Heart left ventricle (tissue), 16 donors: ENCODE data around the gene ST7. TPM values are rescaled to one million over a fixed set of nuclear protein-coding genes. Genes with fewer than 3 reads are reported as not detected.

ENCODE experiments used
- ATAC-seq, 4 donors: fragments of 200-7000 bp; cut with Tn5 transposase; one replicate each; pipeline ENCODE4 v1.9.1; 2020 to 2022; ENCODE audit warnings: moderate library complexity in 4 of 4, mild to moderate bottlenecking in 3 of 4, moderate number of reproducible peaks in 1 of 4
- DNase-seq, 5 donors: peaks; one replicate each; pipeline ENCODE4 v3.0.0-alpha.2; 2020
- H3K27ac ChIP-seq, 12 donors: fragments of 200-600 bp; sonication (generic) in 4 of 12; one replicate each; pipeline versions ENCODE4 v1.5.0 to v1.8.0; 2016 to 2022; ENCODE audit warnings: mild to moderate bottlenecking in 2 of 12
- H3K27me3 ChIP-seq, 9 donors: fragments of 200-600 bp; sonication (generic) in 2 of 9; one replicate each; pipeline versions ENCODE4 v1.5.1 to v1.8.0; 2016 to 2022; ENCODE audit warnings: mild to moderate bottlenecking in 3 of 9
- H3K36me3 ChIP-seq, 9 donors: fragments of 200-600 bp; sonication (generic) in 2 of 9; one replicate each; pipeline versions ENCODE4 v1.5.0 to v1.8.0; 2018 to 2022; ENCODE audit warnings: mild to moderate bottlenecking in 2 of 9
- H3K4me1 ChIP-seq, 12 donors: fragments of 200-600 bp; sonication (generic) in 4 of 12; one replicate each; pipeline versions ENCODE4 v1.5.0 to v1.8.0; 2016 to 2022; ENCODE audit warnings: mild to moderate bottlenecking in 3 of 12
- H3K4me3 ChIP-seq, 12 donors: fragments of 200-600 bp; sonication (generic) in 4 of 12; one replicate each; pipeline versions ENCODE4 v1.5.0 to v1.8.0; 2017 to 2022; ENCODE audit warnings: mild to moderate bottlenecking in 9 of 12, moderate library complexity in 4 of 12
- H3K9me3 ChIP-seq, 12 donors: fragments of 200-600 bp; sonication (generic) in 4 of 12; one replicate each; pipeline versions ENCODE4 v1.5.0 to v1.8.0; 2016 to 2022; ENCODE audit warnings: mild to moderate bottlenecking in 1 of 12
- POLR2A ChIP-seq, 2 donors: fragments of 450-650 bp; IDR thresholded peaks; one replicate each; pipeline ENCODE4 v1.6.1; 2017; ENCODE audit warnings: antibody characterized with exemption in 2 of 2, mild to moderate bottlenecking in 2 of 2, moderate library complexity in 2 of 2
- WGBS, 4 donors: extraction: QIAGEN DNeasy Blood & Tissue Kit in 2 of 4; methylation state at CpG; one replicate each; pipeline versions ENCODE4 v1.1.5 to v1.1.7; 2013 to 2018; 5-methylcytosine and 5-hydroxymethylcytosine counted together
- intact Hi-C, 10 donors: fragments of 100-400 bp; cut with DNase I; formaldehyde crosslinking; loops; one replicate each; pipeline versions ENCODE4 v1.11.1 to v1.14.2; 2022
- polyA plus RNA-seq, 2 donors: library from polyadenylated mRNA; stranded (reverse); fragments of 200-250 nt; gene quantifications; one replicate each; pipeline ENCODE4 v1.2.3, GENCODE V29; 2013
- total RNA-seq, 9 donors: library from RNA; depleted of rRNA in 2 of 9; stranded (reverse); fragments of >200 nt in 2 of 9; fragmentation: NEBNext Ultra II Directional in 3 of 9; extraction: Animal tissue kit (Norgen Biotek cat#: 25700) in 3 of 9; gene quantifications; one replicate each; pipeline versions ENCODE4 v1.1.0 to v1.2.4, GENCODE V29; 2016 to 2023
- TF ChIP-seq, protein P1 (sequence below), 12 donors: fragments of 200-600 bp; sonication (generic) in 4 of 12; IDR thresholded peaks; one replicate each; pipeline versions ENCODE4 v1.5.0 to v1.8.0; 2018 to 2022; ENCODE audit warnings: antibody characterized with exemption in 12 of 12, mild to moderate bottlenecking in 5 of 12
- donor health status: ischemic (EF 13 %, LVEDD 7.1; RV severe dilation, severe dysfunction).
- donor health status: healthy with polysubstance abuse.
- donor health status: DM: no; HTN: yes; CAD: no.
- donor health status: DM: no; HTN: no; CAD: no.
- donor health status: ischemic (EF 25% LVEDD 6.9; RV normal size, moderate dysfunction).
- donor health status: ischemic (EF 25% LVEDD 5.7; RV mildly dilated, moderate dysfunction).
- donor health status: healthy.
- donor health status: DM: yes; HTN: yes; CAD: no.
- donor health status: ischemic (EF 35%, LVEDD 5.7; RV mildly dilated, moderate dysfunction).
- donor health status: nonischemic (EF 11% LVEDD 7.7; RV severe dilation, severe dysfunction).
- donor health status: DM: yes; HTN: yes; CAD: no.
- donor health status: PGD.
- donor health status: ischemic (EF 29% LVEDD 5.4; RV normal size, mild dysfunction).
- donor health status: nonischemic (EF 23%, LVEDD 6.1; RV moderate dilation, normal function).

The ST7 gene
- total and polyA plus RNA-seq, 11 donors, result 16.0 to 41.3 (median 25.5) TPM

DNA sequence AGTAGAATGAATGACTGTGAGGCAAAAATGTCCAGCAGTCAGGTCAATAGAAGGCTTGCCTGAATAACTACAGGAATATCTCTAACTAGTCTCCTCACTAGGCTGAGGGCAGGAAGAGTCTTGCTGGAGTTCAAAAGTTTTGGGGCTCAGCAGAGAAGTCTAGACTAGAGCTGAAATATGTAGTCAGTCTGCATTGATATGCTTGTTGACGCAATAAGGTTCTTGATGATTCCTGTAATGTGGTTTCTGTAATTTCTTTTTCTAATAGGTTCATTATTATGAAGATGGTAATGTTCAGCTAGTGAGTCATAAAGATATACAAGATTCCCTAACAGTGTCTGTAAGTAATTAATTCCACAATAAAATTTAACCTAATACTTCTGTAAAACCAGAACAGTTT, 41.5 kb upstream of the ST7 start:
- ATAC-seq, result no peak
- intact Hi-C loops, result no loop called here

DNA sequence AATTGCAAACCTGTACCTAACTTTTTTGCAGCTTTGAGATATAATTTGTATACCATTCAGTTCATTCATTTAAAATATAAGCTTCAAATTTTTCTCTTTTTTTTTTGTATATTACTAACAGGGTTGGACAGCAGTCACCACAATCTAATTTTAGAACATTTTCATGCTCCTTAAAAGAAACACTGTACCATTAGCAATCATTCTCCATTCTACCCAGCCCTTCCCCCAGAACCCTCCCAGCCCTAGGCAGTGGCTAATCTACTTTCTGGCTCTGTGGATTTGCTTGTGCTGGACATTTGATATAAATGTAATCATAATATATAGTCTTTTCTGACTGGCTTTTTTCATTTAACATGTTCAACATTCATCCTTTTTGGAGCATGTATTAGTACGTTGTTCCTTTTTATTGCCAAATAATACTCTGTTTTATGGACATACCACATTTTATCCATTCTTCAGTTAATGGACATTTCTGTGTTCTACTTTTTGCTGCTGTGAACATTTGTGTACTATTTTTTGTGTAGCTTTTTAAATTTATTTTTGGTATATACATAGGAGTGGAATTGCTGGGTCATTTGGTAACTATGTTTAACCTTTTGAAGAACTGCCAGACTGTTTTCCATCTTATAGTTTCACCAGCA, 40.9 kb upstream of the ST7 start:
- DNase-seq, result no peak
- H3K4me3 ChIP-seq, result no peak overlapping the region
- intact Hi-C loops, result no loop called here
- no peaks in the 10 kb centered on the region for H3K27me3 ChIP-seq
- ATAC-seq, result no peak
- 95 to 99% (median 98%) methylated on average over 1 of the region's 1 CpG for WGBS, 4 donors
- H3K36me3 ChIP-seq, result peaks cover 0 to 95% (median 84%) of the 10 kb centered on the region in 9 donors
- H3K9me3 ChIP-seq, result peaks cover 0 to 7% (median 0%) of the 10 kb centered on the region in 12 donors
- no peak overlapping the region for H3K27ac ChIP-seq
- TF ChIP-seq, protein P1, sequence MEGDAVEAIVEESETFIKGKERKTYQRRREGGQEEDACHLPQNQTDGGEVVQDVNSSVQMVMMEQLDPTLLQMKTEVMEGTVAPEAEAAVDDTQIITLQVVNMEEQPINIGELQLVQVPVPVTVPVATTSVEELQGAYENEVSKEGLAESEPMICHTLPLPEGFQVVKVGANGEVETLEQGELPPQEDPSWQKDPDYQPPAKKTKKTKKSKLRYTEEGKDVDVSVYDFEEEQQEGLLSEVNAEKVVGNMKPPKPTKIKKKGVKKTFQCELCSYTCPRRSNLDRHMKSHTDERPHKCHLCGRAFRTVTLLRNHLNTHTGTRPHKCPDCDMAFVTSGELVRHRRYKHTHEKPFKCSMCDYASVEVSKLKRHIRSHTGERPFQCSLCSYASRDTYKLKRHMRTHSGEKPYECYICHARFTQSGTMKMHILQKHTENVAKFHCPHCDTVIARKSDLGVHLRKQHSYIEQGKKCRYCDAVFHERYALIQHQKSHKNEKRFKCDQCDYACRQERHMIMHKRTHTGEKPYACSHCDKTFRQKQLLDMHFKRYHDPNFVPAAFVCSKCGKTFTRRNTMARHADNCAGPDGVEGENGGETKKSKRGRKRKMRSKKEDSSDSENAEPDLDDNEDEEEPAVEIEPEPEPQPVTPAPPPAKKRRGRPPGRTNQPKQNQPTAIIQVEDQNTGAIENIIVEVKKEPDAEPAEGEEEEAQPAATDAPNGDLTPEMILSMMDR (IDR thresholded peaks at IDR 0.05), result no peak
- TF ChIP-seq POLR2A (IDR thresholded peaks at IDR 0.05), result no peak
- peaks cover 0 to 7% (median 0%) of the 10 kb centered on the region in 12 donors for H3K4me1 ChIP-seq

More for the DNA sequence above, 41.5 kb upstream of the ST7 start:
- no peak for TF ChIP-seq POLR2A (IDR thresholded peaks at IDR 0.05)
- TF ChIP-seq, protein P1 (IDR thresholded peaks at IDR 0.05), result no peak
- DNase-seq, result no peak
- WGBS, 4 donors, result 93 to 100% (median 97%) methylated on average over 1 of the region's 1 CpG
- Histone ChIP-seq H3K4me3 (no peak overlapping the region), H3K36me3 (peaks cover 0 to 94% (median 84%) of the 10 kb centered on the region in 9 donors), H3K27ac (peak overlapping the region in 1 of 12 donors; percentile 29), H3K27me3 (no peaks in the 10 kb centered on the region), H3K4me1 (peaks cover 0 to 8% (median 0%) of the 10 kb centered on the region in 12 donors), H3K9me3 (peaks cover 0 to 7% (median 0%) of the 10 kb centered on the region in 12 donors)

DNA sequence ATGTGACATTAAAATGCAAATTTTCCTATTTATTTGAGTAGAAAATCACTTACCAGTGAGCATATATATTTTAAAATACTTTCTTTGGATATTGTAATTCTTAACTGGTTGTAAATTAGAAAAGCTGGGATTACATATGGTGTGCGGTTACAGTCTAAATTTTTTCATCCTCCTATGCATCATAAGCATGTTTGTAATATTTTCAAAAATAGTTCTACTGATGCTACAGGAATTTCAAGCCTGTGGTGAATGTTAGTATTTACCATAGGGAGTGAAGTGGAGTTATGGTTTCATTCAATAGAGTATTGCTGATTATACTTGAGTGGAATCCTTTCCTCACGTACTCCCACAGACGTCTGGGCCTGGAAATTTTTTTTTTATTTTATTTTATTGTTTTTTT, 34.6 kb upstream of the ST7 start:
- Histone ChIP-seq H3K27ac (no peak overlapping the region), H3K4me3 (no peak overlapping the region), H3K4me1 (no peaks in the 10 kb centered on the region), H3K27me3 (no peaks in the 10 kb centered on the region), H3K9me3 (no peaks in the 10 kb centered on the region), H3K36me3 (peaks cover 0 to 79% (median 57%) of the 10 kb centered on the region in 9 donors)
- no peak for ATAC-seq
- TF ChIP-seq, protein P1 (IDR thresholded peaks at IDR 0.05), result no peak
- no peak for TF ChIP-seq POLR2A (IDR thresholded peaks at IDR 0.05)
- WGBS, 4 donors, result 79 to 90% (median 86%) methylated on average over 3 of the region's 3 CpGs
- intact Hi-C loops, result no loop called here
- no peak for DNase-seq

DNA sequence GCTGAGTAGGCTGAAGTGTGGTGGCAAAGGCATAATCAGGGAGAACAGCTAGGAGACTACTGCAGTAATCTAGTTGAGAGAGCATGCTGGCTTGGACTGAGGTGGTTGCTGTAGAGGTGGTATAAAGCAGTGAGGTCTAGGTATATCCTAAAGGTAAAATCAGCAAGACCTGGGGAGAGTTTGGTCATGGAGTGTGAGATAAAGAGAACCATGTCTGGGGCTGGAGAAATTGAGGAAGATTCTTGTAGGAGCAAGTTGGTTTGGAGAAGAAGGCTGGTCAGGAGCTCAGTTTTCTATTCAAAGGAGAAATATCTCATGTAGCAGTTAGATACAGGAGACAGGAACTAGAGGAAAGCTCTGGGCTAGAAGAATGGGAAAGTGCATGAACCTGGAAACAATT, 32.9 kb upstream of the ST7 start:
- H3K4me1 ChIP-seq, result no peaks in the 10 kb centered on the region
- no peaks in the 10 kb centered on the region for H3K27me3 ChIP-seq
- TF ChIP-seq, protein P1 (IDR thresholded peaks at IDR 0.05), result no peak
- no peak for TF ChIP-seq POLR2A (IDR thresholded peaks at IDR 0.05)
- H3K4me3 ChIP-seq, result no peak overlapping the region
- DNase-seq, result no peak
- intact Hi-C loops, result loop anchor here in 1 of 10 donors (10.0 kb wide), 1 partner anchor 464 kb away; no protein-coding TSS in a partner anchor
- peaks cover 0 to 64% (median 42%) of the 10 kb centered on the region in 9 donors for H3K36me3 ChIP-seq
- ATAC-seq, result peak in 1 of 4 donors; percentile 18
- H3K9me3 ChIP-seq, result no peaks in the 10 kb centered on the region
- no peak overlapping the region for H3K27ac ChIP-seq
